Ovary (tissue), 3 donors: Measurements from ENCODE around the gene STX2.

Source experiments
- CTCF ChIP-seq, 3 donors: fragments of 450-650 bp in 2 of 3; fragments of 200-600 bp in 1 of 3; IDR thresholded peaks; one replicate each; pipeline versions ENCODE4 v1.5.1 to v1.8.0; 2016 to 2022; ENCODE audit warnings: antibody characterized with exemption in 3 of 3, mild to moderate bottlenecking in 1 of 3
- EP300 ChIP-seq: sonication (generic); formaldehyde crosslinking; IDR thresholded peaks from one replicate; pipeline ENCODE4 v1.6.1; 2017; ENCODE audit warnings: antibody characterized with exemption
- POLR2A ChIP-seq: fragments of 450-650 bp; IDR thresholded peaks from one replicate; pipeline ENCODE4 v1.6.1; 2017; ENCODE audit warnings: antibody characterized with exemption, mild to moderate bottlenecking, moderate library complexity
- donor health status: DM: no; HTN: no; CAD: no.

- TF ChIP-seq CTCF (IDR thresholded peaks at IDR 0.05): no peak
- TF ChIP-seq POLR2A: no peak
- no peak for TF ChIP-seq EP300
Observed at GRCh38 chr12:130847112-130847511, 8.1 kb upstream of the STX2 start.
